Smooth muscle cell (in vitro differentiated cells): Measurements from ENCODE around the gene BCAS4. TPM values are rescaled to one million over a fixed set of nuclear protein-coding genes. Genes with fewer than 3 reads are reported as not detected.

Experiments used
- DNase-seq: peaks from one replicate; lab custom pipeline; 2025; ENCODE audit not compliant: unreplicated experiment; lab: John Stamatoyannopoulos, UW
- H2AFZ ChIP-seq: fragments of 200-600 bp; sonication (generic); 2 replicates; pipeline ENCODE4 v1.6.0; 2016; ENCODE audit warnings: antibody characterized with exemption, low read depth, mild to moderate bottlenecking
- H3F3A ChIP-seq: fragments of 200-600 bp; sonication (generic); 2 replicates; pipeline ENCODE4 v1.6.0; 2017; ENCODE audit warnings: antibody characterized with exemption, low read depth
- H3K27ac ChIP-seq: fragments of 200-600 bp; sonication (generic); 2 replicates; pipeline ENCODE4 v1.5.1; 2016; ENCODE audit warnings: low read depth, mild to moderate bottlenecking
- H3K27me3 ChIP-seq: fragments of 200-600 bp; sonication (generic); 2 replicates; pipeline ENCODE4 v1.6.1; 2016; ENCODE audit warnings: low read depth, mild to moderate bottlenecking
- H3K36me3 ChIP-seq: fragments of 200-600 bp; sonication (generic); 2 replicates; pipeline ENCODE4 v1.5.1; 2016; ENCODE audit warnings: low read depth
- H3K4me1 ChIP-seq: fragments of 200-600 bp; sonication (generic); 2 replicates; pipeline ENCODE4 v1.5.1; 2016; ENCODE audit warnings: low read depth
- H3K4me2 ChIP-seq: fragments of 200-600 bp; sonication (generic); 2 replicates; pipeline ENCODE4 v1.6.0; 2016; ENCODE audit warnings: mild to moderate bottlenecking
- H3K4me3 ChIP-seq: fragments of 200-600 bp; sonication (generic); 2 replicates; pipeline ENCODE4 v1.5.1; 2016; ENCODE audit warnings: mild to moderate bottlenecking
- H3K79me2 ChIP-seq: fragments of 200-600 bp; sonication (generic); 2 replicates; pipeline ENCODE4 v1.6.0; 2016; ENCODE audit warnings: low read depth, mild to moderate bottlenecking
- H3K9ac ChIP-seq: fragments of 200-600 bp; sonication (generic); 2 replicates; pipeline ENCODE4 v1.6.0; 2016; ENCODE audit warnings: low read depth
- H3K9me3 ChIP-seq: fragments of 200-600 bp; sonication (generic); replicated peaks from 2 replicates; pipeline ENCODE4 v1.5.1; 2016; ENCODE audit warnings: low read depth
- H4K20me1 ChIP-seq: fragments of 200-600 bp; sonication (generic); 2 replicates; pipeline ENCODE4 v1.6.0; 2016; ENCODE audit warnings: low read depth
- WGBS: methylation state at CpG from one replicate; pipeline ENCODE4 v1.1.7; 2016; ENCODE audit warnings: low lambda C conversion rate; 5-methylcytosine and 5-hydroxymethylcytosine counted together
- polyA plus RNA-seq: library from polyadenylated mRNA; unstranded; fragments of >200 nt; fragmentation: Nextera tagmentation; extraction: Ambion mirVana; gene quantifications from 2 replicates; pipeline ENCODE4 v1.2.1, GENCODE V29; 2016
- total RNA-seq: library from RNA; depleted of rRNA; stranded (reverse); fragments of >200 nt; gene quantifications from 2 replicates; pipeline ENCODE4 v1.2.3, GENCODE V29; 2014
- TF ChIP-seq, protein P1 (sequence below): fragments of 200-600 bp; sonication (generic); IDR thresholded peaks from 2 replicates; pipeline ENCODE4 v1.5.1; 2017; ENCODE audit warnings: borderline replicate concordance, mild to moderate bottlenecking, antibody characterized with exemption; ENCODE audit not compliant: insufficient read depth, poor library complexity, severe bottlenecking

BCAS4 gene
- total and polyA plus RNA-seq, 2 experiments from 2014 or later: 5.3 to 14.1 TPM

DNA sequence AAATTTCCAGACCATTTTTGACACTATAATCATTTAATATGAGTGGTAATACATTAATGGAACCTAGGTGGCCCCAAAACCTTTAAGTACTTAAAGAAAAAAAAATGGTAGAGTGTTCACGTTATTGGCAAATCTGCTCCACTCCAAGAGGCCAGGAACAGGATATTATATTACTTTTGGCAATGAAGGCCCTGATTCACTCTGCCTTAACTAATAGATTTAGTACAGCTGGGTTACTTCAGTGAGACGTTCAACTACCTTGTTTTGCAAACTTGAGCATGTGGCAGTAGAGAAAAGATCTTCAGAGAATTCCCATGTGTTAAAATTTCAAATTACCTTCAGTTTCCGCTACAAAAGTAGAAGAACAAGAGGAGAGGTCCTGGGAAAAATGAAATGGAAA is 123.5 kb downstream of the BCAS4 start:
- 86% methylated on average over 3 of the region's 3 CpGs for WGBS
- Histone ChIP-seq H3K27ac (peak overlapping the region; percentile 71), H3K36me3 (no peaks in the 10 kb centered on the region), H3K79me2 (peaks cover 100% of the 10 kb centered on the region), H4K20me1 (peaks cover 100% of the 10 kb centered on the region), H3K4me1 (peaks cover 31% of the 10 kb centered on the region), H3K4me2 (no peak overlapping the region), H3K4me3 (no peak overlapping the region), H3K9me3 (no peaks in the 10 kb centered on the region), H3F3A (peaks cover 15% of the 10 kb centered on the region), H3K9ac (no peak overlapping the region), H2AFZ (no peak overlapping the region), H3K27me3 (no peaks in the 10 kb centered on the region)
- TF ChIP-seq, protein P1, sequence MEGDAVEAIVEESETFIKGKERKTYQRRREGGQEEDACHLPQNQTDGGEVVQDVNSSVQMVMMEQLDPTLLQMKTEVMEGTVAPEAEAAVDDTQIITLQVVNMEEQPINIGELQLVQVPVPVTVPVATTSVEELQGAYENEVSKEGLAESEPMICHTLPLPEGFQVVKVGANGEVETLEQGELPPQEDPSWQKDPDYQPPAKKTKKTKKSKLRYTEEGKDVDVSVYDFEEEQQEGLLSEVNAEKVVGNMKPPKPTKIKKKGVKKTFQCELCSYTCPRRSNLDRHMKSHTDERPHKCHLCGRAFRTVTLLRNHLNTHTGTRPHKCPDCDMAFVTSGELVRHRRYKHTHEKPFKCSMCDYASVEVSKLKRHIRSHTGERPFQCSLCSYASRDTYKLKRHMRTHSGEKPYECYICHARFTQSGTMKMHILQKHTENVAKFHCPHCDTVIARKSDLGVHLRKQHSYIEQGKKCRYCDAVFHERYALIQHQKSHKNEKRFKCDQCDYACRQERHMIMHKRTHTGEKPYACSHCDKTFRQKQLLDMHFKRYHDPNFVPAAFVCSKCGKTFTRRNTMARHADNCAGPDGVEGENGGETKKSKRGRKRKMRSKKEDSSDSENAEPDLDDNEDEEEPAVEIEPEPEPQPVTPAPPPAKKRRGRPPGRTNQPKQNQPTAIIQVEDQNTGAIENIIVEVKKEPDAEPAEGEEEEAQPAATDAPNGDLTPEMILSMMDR: no peak
- no peak for DNase-seq

DNA sequence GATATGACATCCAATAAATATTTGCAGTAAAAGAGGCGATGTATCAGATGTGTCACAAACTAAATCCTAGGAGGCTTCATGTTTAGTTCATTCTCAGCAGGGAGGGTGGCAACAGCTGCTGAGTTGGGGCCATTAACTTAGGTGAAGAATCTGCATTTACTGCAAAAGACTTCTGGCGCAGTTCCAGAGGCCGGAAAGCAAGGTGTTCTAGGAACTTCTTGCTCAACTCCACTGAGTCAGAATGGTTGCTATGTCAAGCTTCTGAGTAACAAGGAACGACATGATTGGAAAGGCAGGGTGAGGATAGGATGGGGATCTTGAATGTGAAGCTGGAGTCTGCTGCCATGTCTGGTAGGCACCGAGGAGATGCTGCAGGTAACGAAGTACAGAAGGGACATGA is 124.7 kb downstream of the BCAS4 start:
- Histone ChIP-seq H3K27me3 (no peaks in the 10 kb centered on the region), H3K79me2 (peaks cover 100% of the 10 kb centered on the region), H3F3A (peaks cover 12% of the 10 kb centered on the region), H3K36me3 (no peaks in the 10 kb centered on the region), H4K20me1 (peaks cover 100% of the 10 kb centered on the region), H3K9me3 (no peaks in the 10 kb centered on the region), H3K27ac (peak overlapping the region; percentile 62), H3K4me1 (peaks cover 24% of the 10 kb centered on the region), H3K4me3 (no peak overlapping the region), H3K4me2 (no peak overlapping the region), H2AFZ (no peak overlapping the region), H3K9ac (no peak overlapping the region)
- 82% methylated on average over 6 of the region's 6 CpGs for WGBS
- TF ChIP-seq, protein P1: no peak
- no peak for DNase-seq

DNA sequence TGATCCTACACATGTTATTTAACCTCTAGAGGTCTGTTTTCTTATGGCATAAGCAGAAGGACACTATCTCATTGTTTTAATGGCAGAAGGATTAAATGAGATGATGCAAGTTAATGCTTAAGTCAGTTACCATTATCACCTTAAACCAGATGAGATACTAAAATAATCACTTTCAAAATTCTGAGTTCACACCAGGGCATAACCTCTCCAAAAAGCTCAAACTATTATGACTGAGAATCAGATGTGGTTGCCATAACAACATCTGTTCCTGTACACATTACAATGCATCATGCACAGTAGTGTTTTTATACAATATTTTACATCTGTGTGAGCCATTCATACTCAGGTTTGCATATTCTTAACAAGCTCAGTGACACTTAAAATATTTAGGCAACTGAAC is 126.1 kb downstream of the BCAS4 start:
- peaks cover 100% of the 10 kb centered on the region for H4K20me1 ChIP-seq

More for the DNA sequence above, 126.1 kb downstream of the BCAS4 start:
- Histone ChIP-seq H3K4me3 (no peak overlapping the region), H3K9me3 (no peaks in the 10 kb centered on the region), H2AFZ (no peak overlapping the region), H3K27ac (peak overlapping the region; percentile 62), H3K9ac (peak overlapping the region; percentile 33), H3K4me2 (no peak overlapping the region), H3K4me1 (peaks cover 20% of the 10 kb centered on the region), H3K79me2 (peaks cover 100% of the 10 kb centered on the region), H3K36me3 (no peaks in the 10 kb centered on the region), H3K27me3 (no peaks in the 10 kb centered on the region), H3F3A (peaks cover 20% of the 10 kb centered on the region)
- no peak for DNase-seq
- TF ChIP-seq, protein P1: no peak
